ENCODE results near the gene DUSP2.
"Not testable (repeated sequence)": the region's sequence is repeated elsewhere in the genome, so short reads cannot be mapped to it uniquely, and the experiment has no call there.

DUSP2 gene

GRCh38 chr2:96161898-96162297, 16.7 kb upstream of the DUSP2 start:
- no peak for FAIRE-seq

- not testable (repeated sequence) for FAIRE-seq
These were observed 15.1 kb upstream of the DUSP2 start for GRCh38 chr2:96160366-96160765.

GRCh38 chr2:96159084-96159830, 14.0 kb upstream of the DUSP2 start:
- no peak for FAIRE-seq

DNA sequence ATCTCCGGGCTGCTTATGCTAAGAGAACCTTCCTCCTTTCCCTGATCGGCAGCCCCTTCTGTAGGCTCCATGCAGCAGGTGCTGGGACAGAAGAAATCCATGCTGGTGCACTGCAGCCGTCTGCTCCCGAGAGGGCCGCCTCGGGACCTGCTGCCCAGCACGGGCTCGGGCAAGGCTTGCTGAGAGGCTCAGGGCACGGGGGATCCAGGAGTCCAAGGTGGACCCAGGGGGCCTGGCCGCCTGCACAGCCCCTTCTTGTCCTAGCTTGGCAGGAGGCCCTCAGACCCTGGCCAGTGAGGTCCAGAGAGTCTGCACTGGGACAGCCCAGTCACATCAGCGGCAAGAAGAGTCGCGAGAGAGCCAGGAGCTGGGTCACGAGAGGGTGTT, 13.3 kb upstream of the DUSP2 start:
- FAIRE-seq: no peak

GRCh38 chr2:96157649-96158553, 12.7 kb upstream of the DUSP2 start:
- no peak for FAIRE-seq

GRCh38 chr2:96156926-96157648, 11.8 kb upstream of the DUSP2 start:
- FAIRE-seq: no peak

DNA sequence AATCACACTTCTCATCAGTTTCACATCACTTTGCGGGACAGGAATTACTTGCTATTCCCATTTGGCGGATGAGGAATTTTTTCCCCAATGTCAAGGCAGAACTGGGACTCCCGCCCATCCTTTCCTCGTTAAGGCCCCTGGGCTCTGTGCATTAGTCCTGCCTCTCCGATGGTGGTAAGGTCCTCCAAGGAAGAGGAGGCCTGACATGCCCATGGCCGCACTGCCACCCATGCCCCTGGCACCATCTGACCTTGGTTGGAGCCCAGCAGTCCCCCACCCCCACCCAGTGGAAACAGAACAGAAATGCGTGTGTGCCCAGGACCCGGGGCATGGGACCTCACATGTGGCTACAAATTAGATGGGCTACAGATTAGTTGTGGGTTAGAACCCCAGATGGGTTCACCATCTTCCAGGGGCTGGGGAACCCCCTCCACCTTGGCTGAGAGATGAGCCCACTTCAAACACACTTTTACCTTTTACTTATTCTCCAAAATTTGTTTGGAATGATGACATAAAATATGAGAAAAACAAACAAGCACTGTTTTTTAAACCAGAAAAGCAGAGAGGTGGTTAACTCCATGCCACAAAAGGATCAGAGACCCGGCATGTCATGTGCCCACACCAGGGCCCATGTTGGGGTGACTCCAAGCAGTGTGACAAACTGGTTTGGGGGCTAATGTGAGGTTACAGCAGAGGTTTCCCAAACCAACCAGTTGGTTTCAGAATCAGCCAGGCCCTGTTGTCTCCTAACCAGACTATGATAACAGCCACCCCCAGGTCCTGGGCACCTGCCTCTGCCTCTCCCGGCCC, 11.0 kb upstream of the DUSP2 start:
- FAIRE-seq: no peak

- no peak for FAIRE-seq
These were observed 9.5 kb upstream of the DUSP2 start for GRCh38 chr2:96154506-96155380.

DNA sequence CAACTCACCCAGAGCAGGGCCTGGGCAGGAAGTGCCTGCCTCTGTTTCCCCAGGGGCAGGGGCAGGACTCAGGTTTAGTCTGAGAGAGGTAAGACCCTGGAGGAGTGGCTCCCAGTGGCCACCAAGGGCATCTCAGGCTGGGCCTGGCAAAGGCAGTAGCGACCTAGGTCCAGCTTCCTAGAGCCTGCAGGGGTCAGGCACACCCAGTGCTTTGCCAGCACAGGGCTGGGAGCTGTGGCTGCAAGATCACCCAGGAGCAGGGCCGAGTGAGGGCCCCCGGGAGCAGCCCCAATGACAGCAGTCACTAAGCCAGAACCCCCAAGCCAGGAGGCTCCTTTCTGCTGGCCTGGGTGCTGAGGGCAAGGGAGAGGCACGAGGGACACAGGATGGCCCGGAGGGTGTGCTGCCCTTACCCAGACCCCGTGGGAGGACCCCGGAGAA, 8.8 kb upstream of the DUSP2 start:
- FAIRE-seq: no peak

GRCh38 chr2:96153291-96153713, 8.1 kb upstream of the DUSP2 start:
- FAIRE-seq: no peak

DNA sequence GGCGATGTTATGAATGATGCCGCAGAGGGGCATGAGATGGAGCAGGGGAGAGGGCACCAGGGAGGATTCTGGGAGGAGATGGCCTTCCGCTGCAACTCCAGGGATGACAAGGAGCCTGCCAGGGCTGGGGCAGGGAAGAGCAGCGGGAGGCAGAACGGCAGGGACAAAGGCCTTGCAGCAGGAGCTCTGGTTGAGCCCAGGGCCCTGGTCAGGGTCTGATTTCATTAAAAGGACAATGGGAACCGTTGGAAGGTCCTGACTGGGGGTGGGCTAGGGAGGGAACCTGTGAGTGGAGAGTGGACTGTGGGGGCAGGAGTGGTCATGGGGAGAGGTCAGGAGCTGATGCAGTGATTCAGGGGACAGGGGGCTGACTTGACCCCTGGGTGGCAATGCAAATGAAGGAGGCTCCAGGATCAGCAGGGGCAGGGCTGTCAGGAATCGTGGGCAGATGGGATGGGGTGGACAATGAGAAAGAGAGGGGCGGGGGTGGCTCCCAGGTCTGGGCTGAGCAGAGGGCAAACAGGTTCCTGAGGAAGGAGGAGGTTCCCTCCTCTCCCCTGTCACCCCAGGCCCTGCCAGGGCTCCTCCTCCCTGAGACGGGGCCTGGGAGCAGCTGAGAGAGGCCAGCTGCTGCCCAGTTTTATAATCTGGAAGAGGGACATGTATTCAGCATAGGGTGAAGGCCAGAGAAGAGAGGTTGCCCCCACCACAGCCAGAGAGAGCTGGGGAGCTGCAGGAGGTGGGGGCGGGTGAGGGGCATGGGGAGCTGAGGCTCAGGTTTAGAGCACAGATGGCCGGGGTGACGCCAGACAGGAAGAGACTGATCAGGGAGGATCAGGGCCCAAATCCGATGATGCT, 7.3 kb upstream of the DUSP2 start:
- no peak for FAIRE-seq

DNA sequence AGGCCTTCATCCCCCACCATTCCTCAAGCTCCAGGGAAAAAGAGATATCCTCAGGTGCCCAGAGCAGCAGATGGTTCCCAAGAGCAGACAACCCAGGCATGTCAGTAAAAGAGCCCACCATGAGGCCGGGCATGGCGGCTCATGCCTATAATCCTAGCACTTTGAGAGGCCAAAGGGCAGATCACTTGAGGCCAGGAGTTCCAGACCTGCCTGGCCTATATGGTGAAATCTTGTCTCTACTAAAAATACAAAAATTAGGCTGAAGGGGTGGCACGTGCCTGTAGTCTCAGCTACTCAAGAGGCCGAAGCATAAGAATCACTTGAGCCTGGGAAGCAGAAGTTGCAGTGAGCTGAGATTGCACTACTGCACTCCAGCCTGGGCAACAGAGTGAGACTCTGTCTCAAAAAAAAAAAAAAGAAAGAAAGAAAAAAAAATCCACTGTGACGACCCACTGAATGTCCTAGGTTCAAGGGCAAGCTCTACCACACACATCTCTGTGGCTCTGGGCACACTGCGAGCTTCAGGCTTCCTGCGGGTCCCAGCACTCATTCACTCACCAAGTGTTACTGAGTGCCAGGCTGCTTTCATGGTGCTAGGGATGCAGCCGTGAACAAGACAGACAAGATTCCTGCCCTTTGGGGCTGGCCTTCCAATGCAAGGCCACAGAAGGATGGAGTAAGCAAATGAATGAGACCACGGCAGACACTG, 6.5 kb upstream of the DUSP2 start:
- FAIRE-seq: no peak

DNA sequence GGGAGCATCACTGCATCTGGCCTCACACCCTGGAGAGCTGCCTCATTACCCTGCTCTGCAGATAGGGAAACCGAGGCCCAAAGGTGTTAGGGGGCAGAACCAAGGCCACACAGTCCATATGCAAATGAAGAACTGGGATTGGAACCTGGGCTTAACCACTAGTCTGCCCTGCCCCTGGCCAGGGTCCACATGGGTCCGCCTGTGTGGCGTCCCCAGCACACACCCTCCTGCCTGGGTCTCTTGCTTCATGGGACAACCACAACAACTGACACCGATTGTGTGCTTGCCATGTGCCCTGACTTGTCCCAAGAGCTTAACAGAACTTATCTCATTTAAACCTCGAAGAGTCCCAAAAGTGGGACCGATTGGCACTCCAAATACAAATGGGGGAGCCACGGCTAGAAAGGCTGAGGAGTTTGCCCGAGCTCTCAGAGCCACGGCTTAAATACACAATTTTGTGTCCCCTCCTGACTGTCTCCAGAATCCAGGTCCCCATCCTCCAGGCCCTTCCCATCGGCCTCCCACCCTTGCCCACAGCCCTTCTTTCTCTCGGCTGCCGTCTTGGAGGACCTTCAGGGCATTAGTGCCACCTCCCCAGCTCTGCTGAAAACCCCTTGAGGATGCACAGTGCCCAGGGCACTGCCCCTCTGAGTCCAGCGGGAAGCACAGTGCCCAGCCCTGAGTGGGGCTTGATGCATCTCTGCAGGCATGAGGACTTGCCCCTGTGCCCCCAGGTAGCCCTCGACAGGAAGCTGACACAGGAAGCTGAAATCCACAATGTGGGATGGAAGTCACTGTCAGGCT, 5.8 kb upstream of the DUSP2 start:
- FAIRE-seq: no peak

GRCh38 chr2:96150007-96150640, 4.9 kb upstream of the DUSP2 start:
- no peak for FAIRE-seq

DNA sequence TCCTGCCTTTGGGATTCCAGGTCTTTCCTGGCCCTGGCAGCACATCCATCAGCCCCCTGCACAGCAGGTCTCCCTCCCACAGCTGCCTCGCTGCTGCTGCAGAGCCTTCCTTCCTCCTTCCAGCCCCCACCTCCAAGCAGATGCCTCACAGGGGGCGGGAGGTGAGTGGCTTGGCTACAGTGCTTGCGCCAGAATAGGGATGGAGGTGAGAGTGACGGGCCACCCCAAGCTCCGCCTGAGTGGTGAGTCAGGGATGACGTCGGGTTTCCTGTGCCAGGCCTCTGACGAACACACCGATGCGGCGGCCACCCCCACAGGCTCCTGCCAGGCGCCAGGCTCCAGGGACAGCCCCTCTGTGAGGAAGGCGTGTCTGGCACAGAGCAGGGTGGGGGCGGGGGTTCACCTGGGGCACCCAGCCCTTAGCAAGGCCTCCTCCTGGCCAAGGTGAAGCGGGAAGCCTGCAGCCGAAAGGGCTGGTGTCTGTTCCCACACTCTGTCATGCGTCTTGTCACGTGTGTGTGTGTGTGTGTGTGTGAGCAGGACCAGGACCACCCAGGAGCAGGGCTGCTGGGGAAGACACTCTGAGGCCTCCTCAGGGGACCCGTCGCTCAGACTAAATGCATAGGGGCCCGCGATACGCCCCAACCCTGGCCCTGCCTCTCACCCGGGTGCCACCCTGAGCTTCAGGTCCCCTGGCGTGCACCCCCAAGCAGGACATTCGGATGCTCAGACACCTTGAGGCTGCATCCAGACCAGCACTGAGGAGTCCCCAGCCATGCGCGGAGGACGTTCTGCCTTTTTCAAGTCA, 3.4 kb upstream of the DUSP2 start:
- FAIRE-seq: no peak

DNA sequence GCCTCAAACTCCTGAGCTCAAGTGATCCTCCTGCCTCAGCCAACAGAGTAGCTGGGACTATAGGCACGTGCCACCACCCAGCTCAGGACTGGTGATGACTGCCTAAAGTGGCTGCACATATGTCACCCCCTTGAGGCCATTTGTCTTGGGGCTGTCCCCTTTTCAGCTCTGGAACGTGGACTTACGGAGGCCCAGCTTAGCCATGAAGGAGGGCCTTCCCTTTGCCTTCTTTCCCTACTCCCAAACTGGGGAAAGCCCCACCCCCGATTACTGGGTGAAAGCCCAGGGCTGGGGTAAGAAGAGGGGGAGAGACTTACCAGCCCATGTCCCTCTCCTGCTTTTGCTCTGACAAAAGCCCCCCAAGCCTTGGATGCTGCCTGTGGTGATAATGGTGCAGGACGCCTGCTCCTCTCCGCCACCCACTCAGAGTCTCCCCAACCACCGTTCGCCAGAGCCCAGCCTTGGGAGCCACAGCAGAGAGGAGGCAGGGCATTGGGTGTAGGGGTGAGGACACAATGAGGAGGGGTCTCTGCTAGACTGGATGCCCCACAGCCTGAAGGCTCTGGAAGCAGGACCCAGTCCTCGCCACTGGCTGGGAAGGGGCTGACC, 2.5 kb upstream of the DUSP2 start:
- no peak for FAIRE-seq
